GM19463 (cell line): ENCODE measurements around the gene PIK3CA.
A peak's percentile ranks its signal among the peaks of the same experiment; 100 is the strongest.
"Not testable (repeated sequence)": the region's sequence is repeated elsewhere in the genome, so short reads cannot be mapped to it uniquely, and the experiment has no call there.

ENCODE experiments used
- ATAC-seq: cut with Tn5 transposase; IDR thresholded peaks from one replicate; pipeline ENCODE4 v1.9.1; 2021; ENCODE audit warnings: mild to moderate bottlenecking, moderate library complexity; ENCODE audit not compliant: unreplicated experiment

PIK3CA gene

DNA sequence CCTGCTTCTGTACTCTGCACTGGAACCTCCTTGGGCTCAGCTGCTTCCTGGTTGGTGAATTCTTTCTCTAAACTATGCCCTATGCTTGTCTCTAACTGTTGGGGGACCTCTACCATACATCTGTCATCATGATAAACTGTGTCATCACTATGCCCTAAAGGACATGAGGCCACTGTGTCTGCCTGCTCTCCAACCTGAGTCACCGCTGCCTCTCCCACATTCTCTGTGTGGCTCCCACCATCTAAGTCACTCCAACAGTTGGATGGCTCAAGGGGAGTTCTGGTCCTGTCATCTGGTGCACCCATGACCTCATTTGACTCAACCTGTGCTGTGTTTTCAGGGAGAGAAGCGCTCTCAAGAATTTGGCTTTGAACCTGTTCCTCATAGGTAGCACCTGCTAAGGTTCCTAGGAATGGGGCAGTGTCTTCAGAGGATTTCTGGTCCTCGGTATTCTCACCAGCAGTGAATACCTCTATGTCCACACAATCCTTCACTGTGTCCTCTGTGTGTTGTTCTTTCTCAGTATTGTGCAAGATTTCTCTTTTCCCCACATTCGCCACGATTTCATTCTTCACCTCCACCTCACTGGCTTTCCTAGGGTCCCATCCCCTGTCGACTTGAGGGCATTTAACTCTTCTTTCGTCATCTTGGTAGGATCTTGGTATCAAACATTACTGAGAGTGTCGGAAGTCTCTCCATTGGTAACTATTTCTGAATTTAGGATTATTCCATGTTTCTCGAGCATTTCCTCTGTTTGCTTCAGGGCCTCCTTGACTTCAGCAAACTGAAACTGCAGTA is 112.0 kb downstream of the PIK3CA start:
- ATAC-seq: not testable (repeated sequence)

DNA sequence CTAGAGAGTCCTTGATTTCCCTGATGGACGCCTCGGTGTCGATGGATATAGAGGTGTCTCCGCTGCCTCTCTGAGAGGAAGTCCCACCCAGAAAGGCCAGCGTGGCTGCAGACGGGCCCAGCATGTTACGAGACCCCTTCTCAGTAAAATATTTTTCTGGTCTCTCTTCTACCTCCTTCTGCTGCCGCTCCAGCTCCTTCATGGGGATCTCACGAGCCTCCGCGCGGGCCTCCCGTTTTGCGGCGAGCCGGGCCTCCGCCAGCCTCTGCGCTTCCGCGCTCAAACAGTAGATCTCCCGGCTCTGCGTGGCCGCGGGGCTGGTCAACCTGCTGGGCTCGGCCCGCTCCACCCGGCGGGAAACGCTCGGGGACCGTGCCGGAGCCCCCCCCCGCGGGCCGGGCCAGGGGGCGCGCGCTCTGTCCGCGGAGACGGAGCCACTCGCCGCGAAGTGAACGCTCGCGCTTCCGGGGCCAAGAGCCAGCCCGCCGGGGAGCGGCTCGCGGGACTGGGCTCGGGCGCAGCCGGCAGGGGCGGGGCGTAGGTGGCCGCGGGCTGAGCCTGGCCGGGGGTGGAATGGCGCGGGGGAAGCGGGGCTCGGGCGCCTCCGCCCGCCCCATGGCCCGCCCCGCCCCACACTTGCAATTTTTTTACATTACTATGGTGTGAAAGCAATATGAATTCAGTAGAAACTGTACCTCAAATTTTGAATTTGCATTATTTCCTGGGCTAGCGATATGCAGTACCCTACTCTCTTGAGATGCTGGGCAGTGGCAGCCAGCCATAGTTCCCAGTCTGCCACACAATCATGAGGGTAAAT is 113.0 kb downstream of the PIK3CA start:
- ATAC-seq: peak; percentile 91

DNA sequence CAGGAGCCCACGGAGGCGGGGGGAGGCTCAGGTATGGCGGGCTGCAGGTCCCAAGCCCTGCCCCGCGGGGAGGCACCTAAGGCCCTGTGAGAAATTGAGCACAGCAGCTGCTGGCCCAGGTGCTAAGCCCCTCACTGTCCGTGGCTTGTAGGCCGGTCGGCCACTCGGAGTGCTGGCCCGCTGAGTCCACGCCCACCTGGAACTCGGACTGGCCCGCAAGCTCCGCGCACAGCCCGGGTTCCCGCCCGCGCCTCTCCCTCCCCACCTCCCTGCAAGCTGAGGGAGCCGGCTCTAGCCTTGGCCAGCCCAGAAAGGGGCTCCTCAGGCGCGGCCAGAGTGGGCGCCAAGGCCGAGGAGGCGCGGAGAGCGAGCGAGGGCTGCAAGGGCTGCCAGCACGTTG is 115.0 kb downstream of the PIK3CA start:
- no peak for ATAC-seq

DNA sequence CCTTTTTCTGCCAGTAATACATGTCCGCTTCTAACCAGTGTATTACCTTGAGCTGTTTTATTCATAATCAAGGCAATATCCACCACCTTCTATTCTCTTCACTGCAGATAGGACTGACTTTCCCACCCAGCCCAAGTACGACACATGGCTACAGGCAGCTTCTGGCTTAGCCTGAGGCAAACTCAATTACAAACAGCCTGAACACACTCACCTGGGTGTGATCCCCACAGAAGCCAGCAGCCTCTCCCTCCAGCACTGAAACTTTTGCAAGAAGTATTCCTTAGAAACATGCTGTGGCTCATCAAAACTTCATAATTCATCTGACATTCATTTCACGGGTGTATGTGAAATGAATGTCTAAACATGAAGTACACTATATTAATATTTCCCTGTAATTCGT is 116.3 kb downstream of the PIK3CA start:
- ATAC-seq: no peak

DNA sequence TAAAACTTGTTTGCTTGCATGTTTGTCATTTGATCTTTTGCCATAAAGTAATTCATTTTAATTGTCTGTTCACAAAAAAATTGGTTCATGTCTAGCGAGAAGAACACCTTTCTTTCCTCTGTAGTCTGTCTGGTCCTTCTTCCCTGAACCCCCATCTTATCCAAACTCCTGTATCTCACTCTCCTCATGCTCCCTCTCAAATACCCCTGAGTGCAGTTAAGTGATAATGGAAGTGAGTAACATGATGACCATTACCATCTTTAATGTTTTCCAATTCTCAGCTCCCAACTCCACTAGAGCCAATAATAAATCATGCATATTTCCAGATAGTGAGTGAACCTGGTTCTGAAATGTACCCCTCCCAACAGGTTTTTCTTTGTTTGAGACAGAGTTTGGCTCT is 116.9 kb downstream of the PIK3CA start:
- no peak for ATAC-seq

DNA sequence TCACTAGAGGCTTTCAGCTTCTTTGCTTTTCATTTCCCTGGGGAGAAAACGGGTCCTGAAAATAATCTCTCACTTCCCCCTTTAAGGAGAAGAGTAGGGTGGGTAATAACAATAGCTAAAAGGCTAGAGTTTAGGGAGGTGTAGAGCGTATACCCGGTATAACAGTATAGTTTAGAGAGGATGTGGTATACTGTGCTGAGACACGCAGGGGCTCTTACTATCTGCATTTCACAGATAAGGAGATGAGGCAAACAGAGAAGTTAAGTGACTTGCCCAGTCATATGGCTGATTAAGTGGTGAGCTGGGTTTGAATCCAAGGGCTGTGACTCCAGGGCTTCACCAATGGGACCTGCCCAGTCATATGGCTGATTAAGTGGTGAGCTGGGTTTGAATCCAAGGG is 117.7 kb downstream of the PIK3CA start:
- peak; percentile 31 for ATAC-seq

DNA sequence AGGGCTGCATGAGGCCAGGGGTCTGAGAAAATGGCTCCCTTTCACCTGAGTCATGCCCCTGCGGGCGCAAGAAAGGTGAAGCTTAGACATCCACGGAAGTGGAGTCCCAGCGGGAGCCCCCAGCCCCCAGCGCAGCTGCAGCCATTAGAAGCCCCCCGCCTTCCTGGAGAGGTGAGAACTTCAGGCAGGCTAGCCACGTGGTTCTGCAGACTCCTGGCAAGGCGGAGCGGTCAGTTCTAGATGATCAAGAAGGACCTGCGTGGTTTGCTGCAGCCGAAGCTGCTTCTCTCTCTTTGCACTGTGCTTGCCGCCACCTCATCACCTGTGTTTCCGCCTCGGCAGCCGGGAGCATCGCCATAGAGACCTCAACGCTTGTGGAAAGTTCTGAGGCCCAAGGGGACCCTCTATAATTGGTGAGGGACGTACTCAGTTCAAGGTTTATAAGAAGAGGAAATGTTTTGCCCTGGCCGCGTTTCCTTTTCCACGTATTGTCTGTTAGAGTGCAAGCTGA is 118.6 kb downstream of the PIK3CA start:
- no peak for ATAC-seq

DNA sequence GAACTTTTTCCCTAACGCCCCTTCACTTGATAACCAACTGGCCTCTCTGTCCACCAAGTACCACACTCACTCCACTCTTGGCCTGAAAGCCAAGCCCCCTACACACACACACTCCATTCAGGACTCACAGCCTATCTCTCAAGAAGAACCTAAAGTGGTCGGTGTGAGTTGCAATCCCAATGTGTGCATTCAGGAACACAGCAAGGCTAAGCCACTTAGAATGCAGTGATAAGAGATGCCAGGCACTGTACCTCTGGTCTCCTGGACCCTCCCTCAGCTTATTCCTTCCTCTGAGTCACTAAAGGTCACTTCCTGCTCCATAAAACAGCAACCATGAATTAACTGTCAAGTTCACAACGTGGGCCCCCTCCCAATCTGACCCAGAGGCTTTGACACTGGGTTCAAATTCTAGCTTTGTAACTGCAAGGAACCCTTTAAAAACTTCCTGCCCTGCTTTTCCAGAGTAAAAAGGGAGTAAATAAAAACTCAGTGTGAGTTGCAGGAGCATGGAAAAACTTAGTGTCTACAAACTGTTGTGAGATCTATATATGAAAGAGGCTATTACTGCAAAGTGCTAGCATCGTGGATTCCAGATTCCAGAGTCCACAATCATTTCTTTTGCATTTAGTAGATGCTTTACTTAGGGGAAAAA is 120.4 kb downstream of the PIK3CA start:
- ATAC-seq: no peak

DNA sequence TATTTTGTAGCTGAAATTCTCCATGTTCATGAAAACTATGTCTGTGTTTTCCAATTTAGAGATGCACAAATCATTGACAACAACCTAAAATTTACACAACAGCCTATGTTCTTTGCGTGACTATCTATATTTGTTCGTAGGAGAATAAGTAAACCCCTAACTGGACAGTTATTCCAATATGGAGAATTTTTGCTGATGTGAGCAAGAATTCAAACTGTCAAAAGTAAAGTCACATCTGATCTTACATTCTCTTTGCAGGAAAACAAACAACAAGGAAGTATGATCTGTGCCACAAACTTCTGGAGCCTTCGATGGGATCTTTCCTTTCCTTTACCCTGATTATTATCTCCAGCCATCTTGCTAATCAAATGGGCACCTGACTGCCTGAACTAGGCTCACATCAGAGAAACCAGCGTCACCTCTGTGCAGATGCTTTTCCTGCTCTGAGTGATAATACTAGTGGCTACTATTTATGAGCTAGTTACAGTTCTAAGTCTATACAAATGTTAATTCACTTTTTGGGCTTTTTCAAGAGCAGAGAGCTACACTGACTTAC is 121.1 kb downstream of the PIK3CA start:
- ATAC-seq: no peak

DNA sequence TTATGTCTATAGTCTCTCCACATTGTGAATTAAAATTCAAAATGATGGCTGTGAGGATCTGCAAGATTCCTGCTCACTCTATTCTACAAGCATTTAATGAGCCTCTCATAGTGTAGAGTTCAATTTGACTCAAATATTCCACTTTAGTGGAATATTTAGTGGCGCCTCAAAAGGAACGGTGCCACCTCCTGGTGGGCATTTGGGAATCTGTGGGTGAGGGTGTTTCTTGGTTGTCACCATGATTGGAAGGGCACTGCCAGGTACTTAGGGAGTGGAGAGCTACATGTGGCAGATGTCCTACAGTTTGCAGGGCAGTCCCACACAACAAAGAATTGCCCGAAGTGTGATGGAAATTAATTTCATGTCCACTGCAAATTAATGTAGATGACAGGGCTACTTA is 124.2 kb downstream of the PIK3CA start:
- no peak for ATAC-seq

DNA sequence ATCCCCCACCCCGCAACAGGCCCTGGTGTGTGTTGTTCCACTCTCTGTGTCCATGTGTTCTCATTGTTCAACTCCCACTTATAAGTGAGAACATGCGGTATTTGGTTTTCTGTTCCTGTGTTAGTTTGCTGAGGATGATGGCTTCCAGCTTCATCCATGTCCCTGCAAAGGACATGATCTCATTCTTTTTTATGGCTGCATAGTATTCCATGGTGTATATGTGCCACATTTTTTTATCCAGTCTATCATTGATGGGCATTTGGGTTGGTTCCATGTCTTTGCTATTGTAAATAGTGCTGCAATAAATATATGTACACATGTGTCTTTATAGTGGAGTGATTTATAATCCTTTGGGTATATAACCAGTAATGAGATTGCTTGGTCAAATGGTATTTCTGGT is 126.3 kb downstream of the PIK3CA start:
- ATAC-seq: not testable (repeated sequence)

DNA sequence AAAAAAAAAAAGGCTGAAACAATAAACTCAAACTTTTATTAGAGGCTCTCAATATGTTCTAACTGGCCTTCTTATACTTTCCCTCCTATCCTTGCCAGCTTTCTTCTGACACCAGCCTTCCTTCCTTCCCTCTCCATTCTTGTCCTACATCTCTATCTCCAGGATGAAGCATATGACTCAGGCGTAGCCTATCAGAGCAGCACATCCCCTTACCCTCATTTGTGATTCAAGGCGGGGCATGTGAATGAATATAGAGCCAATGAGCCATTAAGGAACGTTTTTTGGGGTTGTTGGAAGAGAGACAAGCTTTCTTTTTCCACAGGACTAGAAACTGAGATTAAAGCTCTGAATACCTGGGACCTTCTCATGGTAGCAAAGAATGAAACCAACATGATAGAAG is 127.8 kb downstream of the PIK3CA start:
- ATAC-seq: no peak

DNA sequence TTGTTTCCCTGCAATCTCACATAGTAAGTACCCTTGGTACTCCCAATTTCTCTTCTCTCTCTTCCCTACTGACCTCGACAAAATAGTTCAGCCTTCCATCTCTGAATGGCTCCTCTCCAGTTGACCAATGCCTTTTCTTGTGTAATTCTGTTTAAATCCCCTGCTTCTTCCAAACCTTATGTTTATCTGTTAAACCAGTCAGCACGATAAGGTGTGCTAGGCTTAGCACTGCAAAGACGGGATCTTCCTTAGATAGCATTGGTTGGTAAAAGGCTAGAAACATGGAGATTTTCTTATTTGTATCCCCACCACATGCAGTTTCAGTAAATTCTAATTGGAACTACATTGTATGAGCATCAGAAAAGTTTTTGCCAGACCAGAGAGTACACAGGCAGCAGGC is 128.6 kb downstream of the PIK3CA start:
- no peak for ATAC-seq

DNA sequence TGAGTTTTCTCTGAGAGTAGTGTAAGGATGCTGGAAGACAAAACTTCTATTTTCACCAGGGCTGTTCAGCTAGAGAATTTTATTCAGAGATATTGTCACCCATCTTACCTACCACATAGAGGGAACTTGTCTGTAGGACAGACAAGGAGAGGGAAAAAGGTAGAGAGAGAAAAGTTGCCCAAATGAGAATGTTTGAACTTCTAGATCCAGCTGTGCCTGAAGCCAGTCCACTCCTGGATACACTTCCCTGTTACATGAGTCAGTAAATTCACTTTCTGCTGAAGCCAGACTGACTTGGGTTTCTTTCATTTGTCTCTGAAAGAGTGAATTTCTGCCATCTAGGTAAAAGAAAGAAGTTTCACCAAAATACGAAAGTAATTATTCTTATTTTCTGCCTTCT is 130.0 kb downstream of the PIK3CA start:
- ATAC-seq: no peak

DNA sequence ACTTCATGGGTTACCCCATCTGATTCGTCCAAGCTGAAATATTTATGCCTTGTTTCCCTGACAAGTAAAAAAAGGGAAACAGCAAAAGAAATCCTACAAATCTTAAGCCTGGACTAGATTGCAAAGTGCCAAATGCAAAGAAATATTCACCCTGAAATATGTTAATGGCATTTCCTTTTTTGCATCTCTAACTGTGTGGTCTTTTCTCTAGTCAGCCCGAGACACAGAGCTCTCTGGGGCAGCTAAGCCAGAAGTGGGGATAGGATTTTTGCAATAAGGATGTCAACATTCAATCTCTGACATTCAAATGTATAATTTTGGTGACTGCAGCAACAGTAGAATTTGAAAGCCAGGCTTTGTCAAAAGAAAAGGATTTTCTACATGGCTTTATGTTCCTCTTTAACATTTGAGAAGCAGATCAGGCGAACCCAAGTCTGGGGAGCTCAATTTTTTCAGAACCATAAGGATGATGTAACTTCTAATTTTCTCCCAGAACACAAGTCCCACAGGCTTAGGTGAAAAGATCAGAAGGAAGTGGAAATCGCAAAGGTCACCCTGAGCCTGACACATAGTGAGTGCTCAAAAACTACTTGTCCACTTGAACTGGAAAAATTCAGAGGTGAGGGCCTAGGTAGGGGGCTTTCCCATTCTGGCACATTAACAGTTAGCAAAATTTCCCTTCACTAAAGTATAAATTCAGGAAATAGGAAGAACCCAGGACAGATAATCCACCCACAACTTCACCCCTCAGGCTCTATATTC is 131.0 kb downstream of the PIK3CA start:
- no peak for ATAC-seq

DNA sequence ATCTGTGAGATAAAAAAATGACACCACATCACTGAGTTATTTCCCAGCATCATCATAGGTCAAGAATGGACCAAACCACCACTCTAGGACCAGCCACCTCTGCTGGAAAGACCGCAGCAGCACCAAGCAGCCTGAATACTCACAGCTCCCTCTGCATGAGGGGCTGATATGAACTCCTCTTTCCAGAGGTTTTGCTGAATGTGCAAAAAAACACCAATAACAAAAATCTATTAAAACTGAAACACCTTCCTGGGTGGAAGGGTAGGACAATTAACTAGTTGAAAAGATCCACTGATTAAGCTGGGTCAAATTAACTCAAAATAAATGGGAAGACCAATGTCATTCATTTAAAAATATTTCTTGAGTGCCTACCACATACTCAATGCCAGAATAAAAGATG is 131.7 kb downstream of the PIK3CA start:
- ATAC-seq: no peak

DNA sequence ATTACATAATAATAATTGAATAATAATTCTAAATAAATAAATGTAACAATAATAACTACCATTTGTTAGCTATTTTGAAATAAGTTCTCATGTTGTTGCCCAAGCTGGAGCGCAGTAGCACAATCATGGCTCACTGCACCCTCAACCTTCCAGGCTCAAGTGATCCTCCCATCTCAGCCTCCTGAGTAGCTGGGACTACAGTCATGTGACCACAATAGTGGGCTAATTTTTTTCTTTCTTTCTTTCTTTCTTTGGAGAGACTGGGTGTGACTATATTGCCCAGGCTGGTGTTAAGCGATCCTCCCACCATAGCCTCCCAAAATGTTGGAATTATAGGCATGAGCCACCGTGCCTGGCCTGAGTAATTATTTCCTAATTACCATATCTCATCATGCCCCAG is 133.7 kb downstream of the PIK3CA start:
- ATAC-seq: no peak

DNA sequence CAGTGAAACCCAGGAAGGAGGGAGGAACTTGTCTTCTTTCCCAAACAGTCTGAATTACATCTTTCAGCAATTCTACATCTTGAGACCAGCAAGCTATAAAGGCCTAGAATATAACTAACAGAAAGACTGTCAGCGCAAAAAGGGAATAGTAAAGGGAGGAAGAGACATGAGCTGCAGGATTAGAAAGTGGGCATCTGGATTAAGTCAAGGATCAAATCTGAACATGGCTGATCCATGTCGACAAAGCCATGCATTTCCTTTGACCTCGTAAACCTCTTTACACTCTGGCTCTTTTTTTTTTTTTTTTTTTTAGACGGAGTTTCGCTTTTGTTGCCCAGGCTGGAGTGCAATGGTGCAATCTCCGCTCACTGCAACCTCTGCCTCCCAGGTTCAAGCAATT is 138.2 kb downstream of the PIK3CA start:
- ATAC-seq: no peak

DNA sequence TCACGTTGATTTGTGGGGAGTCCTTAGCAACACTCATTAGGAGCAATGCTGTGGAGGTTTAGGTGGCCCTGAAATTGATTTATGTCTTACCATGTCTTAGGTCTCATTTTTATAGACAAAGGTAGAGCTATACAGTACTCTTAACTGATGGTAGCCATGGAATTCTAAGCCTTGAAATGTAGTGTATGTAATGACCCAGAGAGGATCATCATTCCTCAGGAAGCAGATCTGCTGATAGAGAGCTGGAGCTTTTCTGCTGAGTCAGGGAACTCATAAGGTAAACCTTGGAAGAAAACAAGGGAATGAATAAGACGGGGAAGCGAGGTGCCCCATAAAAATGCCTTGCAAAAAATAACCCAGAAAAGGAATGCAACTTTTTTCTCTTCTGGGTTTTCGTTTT is 140.7 kb downstream of the PIK3CA start:
- no peak for ATAC-seq

DNA sequence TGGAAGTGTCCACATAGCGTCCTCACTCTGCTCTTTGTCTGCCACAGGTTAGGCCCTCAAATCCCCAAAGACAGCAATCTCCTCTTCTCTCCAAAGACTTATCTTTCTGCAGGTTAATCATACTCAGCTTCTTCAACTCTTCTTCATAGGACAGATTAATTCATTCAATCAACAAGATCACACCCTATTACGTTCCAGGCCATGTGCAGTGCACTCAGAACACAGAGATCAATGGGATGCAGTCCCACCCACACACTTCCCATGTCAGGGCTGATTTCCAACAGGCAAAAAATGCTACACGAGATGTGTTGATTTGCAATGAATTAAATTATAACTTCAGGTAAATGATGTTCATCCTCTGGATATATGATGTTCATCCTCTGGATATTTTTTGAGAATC is 141.1 kb downstream of the PIK3CA start:
- ATAC-seq: no peak
